Ramos (cell line): ENCODE measurements around the gene GALNTL6.
"Not testable (repeated sequence)": the region's sequence is repeated elsewhere in the genome, so short reads cannot be mapped to it uniquely, and the experiment has no call there.

Experiments
- in situ Hi-C: fragments of 300-500 bp; cut with MboI; formaldehyde crosslinking; loops from one replicate; pipeline ENCODE4 v1.14.3; 2022; ENCODE audit warnings: low sequenced_read_pairs; ENCODE audit not compliant: unreplicated experiment

GALNTL6 gene

DNA sequence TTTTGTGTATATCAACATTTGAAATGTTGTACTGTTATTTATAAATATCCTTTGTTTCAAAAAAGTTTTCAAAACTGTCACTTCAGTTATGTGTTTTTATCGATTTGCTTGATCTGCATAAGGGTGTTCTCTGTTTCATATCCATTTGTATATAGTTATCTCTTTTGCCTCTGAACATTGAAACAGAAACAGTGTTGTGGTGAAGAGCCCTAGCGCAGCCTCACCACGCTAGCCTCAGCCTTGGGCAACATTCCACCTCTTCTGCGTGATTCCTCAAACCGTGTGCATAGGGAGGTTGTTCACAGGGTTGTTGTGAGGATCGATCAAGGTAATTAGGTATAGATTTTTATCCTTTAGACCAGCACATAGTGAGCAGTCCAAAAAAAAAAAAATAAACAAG, 1068.4 kb downstream of the GALNTL6 start:
- in situ Hi-C loops = no loop called here

DNA sequence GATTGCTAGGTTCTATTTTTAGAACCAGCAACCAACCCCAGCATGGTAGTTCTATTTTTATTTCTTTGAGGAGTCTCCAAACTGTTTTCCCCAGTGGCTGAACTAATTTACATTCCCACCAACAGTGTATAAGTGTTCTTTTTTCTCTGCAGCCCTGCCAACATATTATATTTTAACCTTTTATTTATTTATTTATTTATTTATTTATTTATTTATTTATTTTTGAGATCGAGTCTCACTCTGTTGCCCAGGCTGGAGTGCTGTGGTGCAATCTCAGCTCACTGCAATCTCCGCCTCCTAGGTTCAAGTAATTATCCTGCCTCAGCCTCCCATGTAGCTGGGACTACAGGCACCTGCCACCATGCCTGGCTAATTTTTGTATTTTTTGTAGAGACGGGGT, 1074.2 kb downstream of the GALNTL6 start:
- in situ Hi-C loops = not testable (repeated sequence)

DNA sequence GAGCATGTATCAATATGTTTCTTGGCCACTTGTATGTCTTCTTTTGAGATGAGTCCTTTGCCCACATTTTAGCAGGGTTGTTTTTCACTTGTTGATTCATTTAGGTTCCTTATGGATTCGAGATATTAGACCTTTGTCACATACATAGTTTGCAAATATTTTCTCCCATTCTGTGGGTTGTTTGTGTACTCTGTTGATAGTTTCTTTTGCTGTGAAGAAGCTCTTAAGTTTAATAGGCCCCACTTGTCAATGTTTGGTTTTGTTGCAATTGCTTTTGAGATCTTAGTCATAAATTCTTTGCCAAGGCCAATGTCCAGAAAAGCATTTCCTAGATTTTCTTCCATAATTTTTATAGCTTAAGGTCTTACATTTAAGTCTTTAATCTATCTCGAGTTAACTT, 1074.8 kb downstream of the GALNTL6 start:
- in situ Hi-C loops = no loop called here

DNA sequence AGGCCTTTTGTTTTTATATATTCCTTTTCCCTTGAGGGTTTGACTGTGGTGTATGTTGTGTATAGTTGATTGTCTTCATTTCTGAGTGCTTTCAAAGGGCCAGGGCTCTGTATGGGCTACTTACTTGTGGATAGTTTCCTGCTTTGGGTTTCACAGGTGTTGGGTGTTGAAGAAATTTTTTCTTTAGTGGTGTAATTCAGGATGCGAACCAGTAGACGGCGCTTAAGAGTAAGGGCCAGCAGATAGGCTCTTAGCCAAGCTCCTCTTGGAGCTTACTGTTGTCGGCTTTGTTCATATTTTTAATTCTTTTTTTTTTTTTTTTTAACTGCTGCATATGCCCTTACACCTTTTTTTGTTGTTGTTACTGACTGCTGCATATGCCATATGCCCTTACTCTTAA, 1079.1 kb downstream of the GALNTL6 start:
- in situ Hi-C loops = no loop called here

DNA sequence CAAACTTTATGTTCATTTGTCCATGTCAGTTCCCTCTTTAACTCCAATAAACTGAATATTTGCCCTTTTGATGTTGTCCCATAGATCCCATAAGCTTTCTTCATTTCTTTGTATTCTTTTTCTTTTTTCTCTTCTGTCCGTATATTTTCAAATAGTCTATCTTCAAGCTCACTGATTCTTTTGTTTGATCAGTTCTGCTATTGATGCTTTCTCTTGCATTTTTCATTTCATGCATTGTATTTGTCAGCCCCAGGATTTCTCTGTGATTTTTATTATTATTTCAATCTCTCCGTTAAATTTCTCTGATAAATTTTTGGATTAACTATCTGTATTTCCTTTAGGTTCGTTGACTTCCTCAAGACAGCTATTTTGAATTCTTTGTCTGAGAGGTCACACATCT, 1082.5 kb downstream of the GALNTL6 start:
- in situ Hi-C loops = no loop called here

DNA sequence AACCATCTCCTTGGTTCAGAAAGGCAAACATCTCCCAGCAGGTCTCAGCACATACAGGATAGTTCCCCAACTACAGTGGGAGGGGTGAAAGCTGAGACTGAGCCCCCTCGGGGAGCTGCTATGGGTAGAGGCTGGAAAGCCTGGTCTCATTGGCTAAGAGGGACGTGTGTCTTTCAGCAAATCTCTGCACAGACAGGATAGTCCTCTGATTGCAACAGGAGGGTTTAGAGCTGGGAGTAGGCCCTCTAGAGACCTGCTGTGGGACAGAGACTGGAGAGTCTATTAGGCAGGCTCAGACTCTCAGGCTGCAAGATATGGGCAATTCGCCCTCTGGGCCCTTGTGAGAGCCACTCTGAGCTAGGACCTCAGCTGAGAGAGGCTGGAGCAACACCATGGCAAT, 1083.8 kb downstream of the GALNTL6 start:
- in situ Hi-C loops = no loop called here

GRCh38 chr4:172898715-172899114, 1085.5 kb downstream of the GALNTL6 start:
- in situ Hi-C loops = no loop called here

- in situ Hi-C loops = no loop called here
Measured at GRCh38 chr4:172899861-172900260, 1086.7 kb downstream of the GALNTL6 start.

DNA sequence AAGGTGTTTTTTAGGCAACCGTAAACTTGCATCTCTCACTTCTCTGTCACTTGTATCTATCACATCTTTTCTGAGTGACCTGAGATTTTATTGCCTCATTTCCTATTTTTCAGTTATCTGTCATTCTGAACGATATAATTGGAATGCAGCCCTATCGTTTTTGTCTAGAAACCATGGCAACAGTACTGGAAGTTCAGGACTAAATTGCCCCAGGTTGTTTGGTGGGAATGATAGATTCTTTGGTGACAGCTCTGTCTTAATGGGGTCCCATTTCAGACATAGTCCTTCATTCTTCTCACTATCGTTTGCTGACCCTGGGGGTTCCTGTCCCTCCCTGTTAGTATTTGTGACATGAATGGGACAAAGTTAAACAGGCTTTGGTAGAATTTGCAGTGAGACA, 1087.7 kb downstream of the GALNTL6 start:
- in situ Hi-C loops = no loop called here

DNA sequence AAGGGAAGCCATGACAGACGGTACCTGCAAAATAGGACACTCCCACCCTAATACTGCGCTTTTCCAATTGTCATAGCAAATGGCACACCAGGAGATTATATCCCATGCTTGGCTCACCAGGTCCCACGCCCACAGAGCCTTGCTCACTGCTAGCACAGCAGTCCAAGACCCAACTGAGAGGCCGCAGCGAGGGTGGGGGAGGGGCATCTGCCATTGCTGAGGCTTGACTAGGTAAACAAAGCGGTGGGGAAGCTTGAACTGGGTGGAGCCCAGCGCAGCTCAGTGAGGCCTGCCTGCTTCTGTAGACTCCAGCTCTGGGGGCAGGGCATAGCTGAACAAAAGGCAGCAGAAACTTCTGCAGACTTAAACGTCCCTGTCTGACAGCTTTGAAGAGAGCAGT, 1099.3 kb downstream of the GALNTL6 start:
- in situ Hi-C loops = not testable (repeated sequence)

DNA sequence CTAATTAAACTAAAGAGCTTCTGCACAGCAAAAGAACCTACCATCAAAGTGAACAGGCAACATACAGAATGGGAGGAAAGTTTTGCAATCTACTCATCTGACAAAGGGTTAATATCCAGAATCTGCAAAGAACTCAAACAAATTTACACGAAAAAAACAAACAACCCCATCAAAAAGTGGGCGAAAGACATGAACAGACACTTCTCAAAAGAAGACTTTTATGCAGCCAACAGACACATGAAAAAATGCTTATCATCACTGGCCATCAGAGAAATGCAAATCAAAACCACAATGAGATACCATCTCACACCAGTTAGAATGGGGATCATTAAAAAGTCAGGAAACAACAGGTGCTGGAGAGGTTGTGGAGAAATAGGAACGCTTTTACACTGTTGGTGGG, 1104.2 kb downstream of the GALNTL6 start:
- in situ Hi-C loops = not testable (repeated sequence)

GRCh38 chr4:172919269-172919668, 1106.1 kb downstream of the GALNTL6 start:
- in situ Hi-C loops = no loop called here

DNA sequence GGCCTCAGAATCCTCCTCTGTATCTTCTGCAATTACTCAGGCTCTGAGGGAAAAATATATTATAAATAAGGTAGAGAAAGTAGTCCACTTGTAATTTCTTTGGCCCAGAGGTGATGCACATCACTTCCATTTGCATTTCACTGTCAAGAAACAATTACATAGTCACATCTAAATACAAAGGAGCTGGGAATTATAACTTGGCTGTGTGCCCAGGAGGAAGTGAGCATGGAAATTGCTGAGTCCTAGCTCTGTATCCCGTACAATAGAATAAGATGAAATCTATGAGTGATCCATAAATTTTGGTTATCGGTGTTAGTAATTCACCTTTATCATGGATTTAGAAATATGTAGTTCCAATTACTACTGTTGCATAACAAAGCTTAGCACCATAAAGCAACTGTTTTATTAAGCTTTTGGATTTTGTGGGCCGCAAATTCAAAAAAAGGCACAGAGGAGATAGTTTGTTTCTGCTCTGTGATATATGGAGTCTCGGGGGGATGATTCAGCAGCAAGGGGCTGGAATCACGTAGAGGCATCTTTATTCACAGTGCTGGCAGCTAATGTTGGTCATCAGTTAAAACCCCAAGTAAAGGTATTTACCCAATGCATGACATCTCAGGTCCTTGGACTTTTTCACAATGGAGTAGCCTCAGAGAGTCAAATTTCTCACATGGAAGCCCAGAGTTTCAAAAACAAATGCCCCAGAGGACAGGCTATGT, 1114.1 kb downstream of the GALNTL6 start:
- in situ Hi-C loops = no loop called here

DNA sequence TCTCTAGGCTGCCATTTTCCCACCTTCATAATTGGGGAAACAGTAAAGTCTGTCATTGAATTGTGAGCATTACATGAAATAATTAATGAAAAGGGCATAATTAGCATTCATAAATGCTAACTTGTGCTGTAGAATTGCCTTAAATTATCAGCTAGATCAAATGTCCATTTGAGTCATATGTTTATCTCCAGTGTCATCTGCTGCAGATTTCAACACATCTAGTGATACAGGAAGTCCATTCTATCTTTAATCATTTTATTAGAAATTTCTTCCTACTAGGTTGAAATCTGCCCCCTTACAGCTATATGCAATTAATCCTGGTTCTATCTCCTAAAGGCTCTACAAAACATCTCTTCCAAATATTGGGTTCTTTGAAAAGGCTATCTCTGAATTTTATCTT, 1115.1 kb downstream of the GALNTL6 start:
- in situ Hi-C loops = no loop called here

DNA sequence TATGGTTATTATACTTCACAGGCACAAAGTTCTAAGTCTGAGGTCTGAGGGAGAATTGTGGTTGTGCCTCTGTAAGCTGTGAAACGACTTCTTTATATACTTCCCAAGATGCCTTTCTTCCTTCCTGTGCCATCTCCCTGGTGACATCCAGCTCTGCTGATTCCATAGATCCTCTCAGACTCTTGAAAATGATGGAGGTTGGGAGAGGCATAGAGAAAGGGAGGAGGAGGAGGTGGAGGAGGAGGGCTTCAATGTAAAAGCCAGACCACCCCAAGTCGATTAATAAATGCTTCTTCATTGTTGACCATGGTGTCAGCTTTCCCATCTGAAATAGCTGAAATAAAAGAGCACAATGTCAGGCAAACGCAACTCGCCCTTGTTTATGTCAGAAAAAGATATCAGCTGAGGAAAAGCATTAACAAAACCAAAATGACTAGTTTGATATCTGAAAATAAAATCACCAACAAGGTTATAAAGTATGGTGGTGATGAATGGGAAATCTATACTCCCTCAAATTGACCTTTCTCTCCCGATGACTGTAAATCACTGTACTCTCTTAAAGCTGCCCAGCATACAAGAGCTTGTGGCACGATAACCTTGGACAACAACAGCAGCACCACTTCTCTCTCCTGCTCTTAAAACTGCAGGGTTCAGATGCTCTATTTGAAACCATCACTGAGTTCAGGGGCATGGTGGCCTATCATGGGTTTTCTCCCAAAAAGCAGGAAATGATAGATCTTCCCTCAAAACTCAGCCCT, 1125.0 kb downstream of the GALNTL6 start:
- in situ Hi-C loops = no loop called here

- in situ Hi-C loops = no loop called here
Measured at GRCh38 chr4:172938870-172939269, 1125.7 kb downstream of the GALNTL6 start.

DNA sequence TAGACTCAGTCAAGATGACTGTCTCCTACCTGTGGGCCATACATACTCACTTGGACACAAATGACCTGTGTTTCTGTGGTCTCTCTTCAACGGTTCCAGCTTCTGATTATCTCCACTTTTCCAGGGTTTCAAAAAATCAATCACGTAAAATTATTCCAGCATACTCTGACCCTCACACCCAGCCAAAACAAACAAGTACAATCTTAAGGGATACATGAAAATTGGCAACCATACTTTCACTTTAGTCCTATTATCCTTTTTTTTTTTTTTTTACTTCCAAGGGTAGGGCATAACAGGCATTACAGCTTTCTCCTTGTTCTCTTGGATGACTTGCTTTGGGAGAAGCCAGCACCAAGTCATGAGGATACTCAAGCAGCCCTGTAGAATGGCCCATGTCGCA, 1129.6 kb downstream of the GALNTL6 start:
- in situ Hi-C loops = no loop called here

DNA sequence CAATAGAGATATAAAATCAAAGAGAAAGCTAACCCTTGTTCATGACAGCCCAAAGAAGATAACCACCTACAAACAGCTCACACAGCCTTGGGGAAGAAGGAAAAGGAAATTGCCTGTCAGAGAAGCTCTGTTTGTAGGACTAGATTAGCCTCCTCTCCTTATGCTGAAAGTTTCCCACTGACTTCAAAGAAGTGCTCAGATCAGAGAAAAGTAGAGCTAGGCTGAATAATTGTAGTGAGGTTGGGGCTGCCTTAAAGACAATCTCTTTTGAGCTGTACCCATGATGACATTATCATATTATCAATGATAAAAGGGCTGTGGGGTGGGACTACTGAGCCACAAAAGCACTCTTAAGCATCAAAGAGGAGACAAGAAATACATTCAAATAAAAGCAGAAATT, 1132.4 kb downstream of the GALNTL6 start:
- in situ Hi-C loops = no loop called here

- in situ Hi-C loops = no loop called here
Measured at GRCh38 chr4:172946503-172946902, 1133.3 kb downstream of the GALNTL6 start.

- in situ Hi-C loops = no loop called here
Measured at GRCh38 chr4:172947594-172947993, 1134.4 kb downstream of the GALNTL6 start.

DNA sequence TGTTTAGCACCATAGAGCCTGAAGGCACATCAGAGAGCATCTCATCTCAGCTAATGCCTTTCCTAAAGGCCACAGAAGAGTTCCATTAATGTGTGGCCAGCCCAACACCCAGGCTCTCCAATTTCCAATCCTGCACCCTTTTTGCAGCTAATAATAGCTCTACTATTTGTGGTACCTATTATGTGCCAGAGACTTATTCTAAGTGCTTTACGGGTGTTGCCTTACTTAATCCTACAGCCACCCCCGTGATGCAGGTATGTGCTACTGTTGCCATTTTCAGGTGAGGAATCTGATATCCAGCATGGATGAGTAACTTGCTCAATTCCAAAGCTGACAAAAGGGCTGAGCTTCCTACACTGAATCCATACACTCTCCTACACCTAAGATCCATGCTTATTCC, 1137.8 kb downstream of the GALNTL6 start:
- in situ Hi-C loops = no loop called here
